Activated naive CD8-positive, alpha-beta T cell treated with anti-CD3 and anti-CD28 coated beads, Interleukin-2, amount 10 ng/mL, durations not matched to agents 7 days and 5 days (primary cell): ENCODE measurements around the gene ACSS1. TPM values are rescaled to one million over a fixed set of nuclear protein-coding genes. Genes with fewer than 3 reads are reported as not detected.

Experiments
- ATAC-seq: fragments of 150-1000 bp; cut with Tn5 transposase; one replicate; pipeline ENCODE4 v1.10.0; 2021; ENCODE audit warnings: low read depth, moderate library complexity
- POLR2A ChIA-PET: fragments of 350-600 bp; sonication (Branson Sonifier 250); formaldehyde crosslinking; loops from one replicate; lab custom pipeline; 2021; ENCODE audit warnings: antibody characterized with exemption; lab: Charles Lee
- DNase-seq: peaks from one replicate; pipeline ENCODE4 v3.0.0; 2021
- H3K27ac Mint-ChIP-seq: one replicate; pipeline ENCODE4 v1.8.0; 2022; ENCODE audit warnings: mild to moderate bottlenecking, mixed read lengths
- H3K27me3 Mint-ChIP-seq: one replicate; pipeline ENCODE4 v1.8.0; 2022; ENCODE audit warnings: mild to moderate bottlenecking, moderate library complexity, mixed read lengths
- H3K36me3 Mint-ChIP-seq: one replicate; pipeline ENCODE4 v1.8.0; 2021; ENCODE audit warnings: mild to moderate bottlenecking, mixed read lengths
- H3K4me1 Mint-ChIP-seq: one replicate; pipeline ENCODE4 v1.8.0; 2021; ENCODE audit warnings: mixed read lengths
- H3K4me3 Mint-ChIP-seq: one replicate; pipeline ENCODE4 v1.8.0; 2022; ENCODE audit warnings: mild to moderate bottlenecking, moderate library complexity, mixed read lengths
- H3K9me3 Mint-ChIP-seq: one replicate; pipeline ENCODE4 v1.8.0; 2021; ENCODE audit warnings: mixed read lengths
- total RNA-seq, 2 experiments: library from RNA; stranded (reverse); gene quantifications; one replicate each; pipeline ENCODE4 v1.2.3, GENCODE V29; 2021

The ACSS1 gene
- total RNA-seq, 2 experiments from 2014 or later = 53.3 to 55.8 TPM

- Mint-ChIP-seq H3K9me3 (no peaks in the 10 kb centered on the region), H3K4me3 (no peak overlapping the region), H3K27ac (no peak overlapping the region), H3K36me3 (no peaks in the 10 kb centered on the region), H3K4me1 (peaks cover 7% of the 10 kb centered on the region), H3K27me3 (peaks cover 66% of the 10 kb centered on the region)
- DNase-seq (no peak), ATAC-seq (no peak)
- POLR2A ChIA-PET = no interaction called here
Observed at GRCh38 chr20:25083773-25084625, 26.1 kb upstream of the ACSS1 start.

- DNase-seq (no peak), ATAC-seq (no peak)
- POLR2A ChIA-PET = no interaction called here
- Mint-ChIP-seq H3K27me3 (peaks cover 72% of the 10 kb centered on the region), H3K27ac (no peak overlapping the region), H3K36me3 (no peaks in the 10 kb centered on the region), H3K9me3 (no peaks in the 10 kb centered on the region), H3K4me1 (peaks cover 7% of the 10 kb centered on the region), H3K4me3 (no peak overlapping the region)
Observed at GRCh38 chr20:25083141-25083772, 25.3 kb upstream of the ACSS1 start.

DNA sequence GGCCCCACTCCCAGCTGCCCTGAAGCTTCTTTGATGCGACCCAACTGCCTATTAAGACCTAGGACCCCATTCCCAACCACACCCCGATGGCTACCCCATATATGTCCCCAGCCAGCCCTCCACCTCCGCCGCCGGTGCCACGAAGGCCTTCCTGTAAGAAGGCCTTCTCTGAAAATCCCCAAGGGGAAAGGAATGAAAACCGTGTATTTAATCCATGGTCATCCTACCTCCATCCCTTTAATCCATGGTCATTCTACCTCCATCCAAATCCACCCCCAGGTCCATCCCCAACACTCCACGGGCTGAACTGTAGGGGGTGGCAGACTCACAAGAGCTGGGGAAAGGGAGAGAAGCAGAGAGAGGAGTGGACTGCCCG is 24.5 kb upstream of the ACSS1 start:
- ATAC-seq = no peak
- Mint-ChIP-seq H3K4me1 (peaks cover 7% of the 10 kb centered on the region), H3K9me3 (no peaks in the 10 kb centered on the region), H3K27me3 (peaks cover 80% of the 10 kb centered on the region), H3K27ac (no peak overlapping the region), H3K36me3 (no peaks in the 10 kb centered on the region), H3K4me3 (no peak overlapping the region)
- no peak for DNase-seq
- POLR2A ChIA-PET = no interaction called here

DNA sequence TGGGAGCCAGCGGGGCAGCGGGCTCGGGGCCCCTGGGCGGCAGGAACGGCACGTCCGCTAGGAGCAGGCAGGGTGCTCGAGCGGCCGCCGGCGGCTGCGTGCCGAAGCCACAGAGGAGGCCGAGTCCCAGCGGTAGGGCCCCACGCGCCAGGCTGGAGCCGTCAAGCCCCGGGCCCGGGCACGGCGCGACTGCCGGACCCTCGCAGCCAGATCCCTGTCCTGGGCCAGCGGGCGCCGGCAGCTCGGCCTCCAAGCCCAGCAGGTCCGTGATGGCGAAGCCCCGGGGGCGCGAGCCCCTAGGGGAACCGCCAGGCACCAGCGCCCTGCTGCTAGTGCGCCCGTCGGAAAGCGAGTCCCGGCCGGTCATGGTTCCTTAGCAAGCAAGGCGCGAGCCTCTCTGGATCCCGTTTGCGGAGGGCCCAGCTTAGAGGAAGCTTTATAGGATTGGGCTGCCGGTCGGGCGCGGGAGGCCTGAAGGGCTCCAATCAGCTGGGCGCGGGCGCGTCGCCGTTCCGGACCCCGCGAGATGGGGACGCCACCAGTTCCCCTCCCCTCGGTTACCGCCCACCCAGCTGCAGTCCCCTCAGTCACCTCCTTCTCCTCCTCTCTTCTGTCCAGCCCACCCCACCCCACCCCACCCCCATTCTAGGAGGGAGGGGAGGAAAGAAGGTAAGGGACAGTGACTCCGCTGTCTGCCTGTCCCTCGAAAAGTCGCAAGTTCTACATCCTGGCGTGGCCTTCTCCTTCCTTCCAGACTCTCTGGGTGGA is 24.0 kb upstream of the ACSS1 start, which contains the start of gene VSX1:
Gene VSX1 (minus strand): TSS at position 412 of the 768 bp plus-strand sequence. CDS start 45 bp downstream, at position 367.
- DNase-seq (no peak), ATAC-seq (no peak)
- Mint-ChIP-seq H3K9me3 (no peaks in the 10 kb centered on the region), H3K36me3 (no peaks in the 10 kb centered on the region), H3K27me3 (peaks cover 84% of the 10 kb centered on the region), H3K4me3 (no peak within 1 kb of the TSS), H3K4me1 (peaks cover 7% of the 10 kb centered on the region), H3K27ac (no peak within 1 kb of the TSS)
- POLR2A ChIA-PET = no interaction called here

DNA sequence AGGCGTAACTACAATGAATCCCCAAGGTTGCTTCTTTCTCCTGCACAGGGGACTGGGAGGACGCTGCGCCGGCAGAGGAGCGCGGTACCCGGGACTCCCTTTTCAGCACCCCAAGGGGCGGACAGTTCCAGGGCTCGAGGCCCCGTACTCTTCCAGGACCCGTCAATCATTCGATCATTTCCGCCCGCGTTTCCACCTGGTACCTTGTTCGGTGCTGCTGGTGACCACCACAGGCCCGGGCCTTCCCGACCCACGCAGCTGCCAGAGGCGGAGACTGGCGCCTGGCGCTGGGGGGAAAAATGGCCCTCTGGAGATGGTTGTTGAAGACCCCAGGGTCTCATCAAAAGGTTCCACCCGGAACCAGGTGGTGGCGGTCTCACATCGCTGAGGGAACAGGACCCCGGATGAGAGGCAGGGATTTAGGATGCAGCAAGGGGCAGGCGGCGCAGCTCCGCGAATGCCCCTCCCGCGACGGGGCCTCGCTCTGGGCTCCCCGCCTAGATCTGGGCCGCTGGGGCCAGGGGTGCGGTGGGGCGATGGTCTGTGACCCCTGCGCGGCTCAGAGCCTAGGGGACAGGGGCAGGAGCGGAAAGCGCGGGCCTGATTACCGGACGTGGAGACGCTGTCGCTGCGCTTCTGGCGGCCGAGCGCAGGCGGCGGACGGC is 23.3 kb upstream of the ACSS1 start:
- ATAC-seq (no peak), DNase-seq (peak; percentile 76)
- H3K27me3 Mint-ChIP-seq = peaks cover 84% of the 10 kb centered on the region
- no peak overlapping the region for H3K27ac Mint-ChIP-seq
- no peaks in the 10 kb centered on the region for H3K36me3 Mint-ChIP-seq
- POLR2A ChIA-PET = no interaction called here
- no peak overlapping the region for H3K4me3 Mint-ChIP-seq
- peaks cover 7% of the 10 kb centered on the region for H3K4me1 Mint-ChIP-seq
- H3K9me3 Mint-ChIP-seq = no peaks in the 10 kb centered on the region

- DNase-seq (no peak), ATAC-seq (no peak)
- Mint-ChIP-seq H3K27me3 (peaks cover 78% of the 10 kb centered on the region), H3K9me3 (no peaks in the 10 kb centered on the region), H3K36me3 (no peaks in the 10 kb centered on the region), H3K4me3 (no peak overlapping the region), H3K4me1 (peaks cover 5% of the 10 kb centered on the region), H3K27ac (no peak overlapping the region)
- POLR2A ChIA-PET = no interaction called here
Observed at GRCh38 chr20:25079171-25079570, 21.2 kb upstream of the ACSS1 start.

GRCh38 chr20:25078662-25079061 is 20.7 kb upstream of the ACSS1 start:
- ATAC-seq (no peak), DNase-seq (no peak)
- Mint-ChIP-seq H3K4me1 (peaks cover 5% of the 10 kb centered on the region), H3K9me3 (no peaks in the 10 kb centered on the region), H3K4me3 (no peak overlapping the region), H3K27ac (no peak overlapping the region), H3K27me3 (peaks cover 75% of the 10 kb centered on the region), H3K36me3 (no peaks in the 10 kb centered on the region)
- POLR2A ChIA-PET = no interaction called here

- Mint-ChIP-seq H3K4me1 (peaks cover 4% of the 10 kb centered on the region), H3K36me3 (no peaks in the 10 kb centered on the region), H3K27me3 (peaks cover 69% of the 10 kb centered on the region), H3K4me3 (peak overlapping the region; percentile 5), H3K9me3 (no peaks in the 10 kb centered on the region), H3K27ac (no peak overlapping the region)
- ATAC-seq (no peak), DNase-seq (no peak)
- POLR2A ChIA-PET = no interaction called here
Observed at GRCh38 chr20:25077610-25078169, 19.8 kb upstream of the ACSS1 start.

DNA sequence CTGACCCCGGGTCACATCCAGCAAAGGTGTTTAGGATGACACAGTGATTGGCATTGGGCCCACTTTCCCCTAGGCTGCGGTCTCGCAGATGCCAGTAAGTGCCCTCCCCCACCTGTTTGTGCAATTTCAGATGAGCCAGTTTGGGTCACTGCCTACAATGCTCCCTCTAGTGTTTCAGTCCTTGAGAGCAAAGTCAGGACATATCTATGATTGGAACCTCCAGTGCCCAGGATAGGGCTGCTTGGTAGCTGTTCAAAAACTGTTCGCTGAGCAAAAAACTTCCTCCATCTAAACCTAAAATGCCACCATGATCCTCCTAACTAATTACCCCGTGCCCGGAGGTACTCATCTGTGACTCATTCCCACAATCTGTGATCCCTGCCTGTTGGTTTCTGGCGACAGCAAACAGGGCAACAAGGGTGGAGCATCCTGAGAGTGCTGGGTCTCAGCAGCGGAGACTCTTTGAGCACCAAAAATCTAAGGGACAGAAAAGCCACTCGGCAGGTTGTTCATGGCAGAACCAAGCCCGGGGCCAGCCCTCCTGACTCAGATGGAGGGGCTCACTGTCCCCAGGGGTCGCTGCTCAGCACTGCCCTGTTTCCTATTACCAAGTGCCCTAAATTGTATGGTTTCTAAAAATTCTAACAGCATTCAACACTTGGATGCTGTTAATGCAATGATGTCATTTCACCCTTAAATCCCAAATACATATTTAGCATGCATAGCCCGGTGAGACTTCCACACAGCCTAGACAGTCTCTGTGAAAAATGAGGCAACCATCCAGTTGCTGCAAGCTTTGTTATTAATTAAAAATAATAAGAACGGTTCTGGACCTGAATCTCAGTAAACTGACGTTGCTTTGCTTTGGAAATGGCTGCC is 19.0 kb upstream of the ACSS1 start:
- POLR2A ChIA-PET = no interaction called here
- Mint-ChIP-seq H3K4me1 (no peaks in the 10 kb centered on the region), H3K36me3 (no peaks in the 10 kb centered on the region), H3K9me3 (no peaks in the 10 kb centered on the region), H3K27ac (no peak overlapping the region), H3K27me3 (peaks cover 69% of the 10 kb centered on the region), H3K4me3 (no peak overlapping the region)
- DNase-seq = no peak
- ATAC-seq = no peak

GRCh38 chr20:25076201-25076600 is 18.3 kb upstream of the ACSS1 start:
- Mint-ChIP-seq H3K4me3 (no peak overlapping the region), H3K4me1 (no peaks in the 10 kb centered on the region), H3K9me3 (no peaks in the 10 kb centered on the region), H3K36me3 (no peaks in the 10 kb centered on the region), H3K27me3 (peaks cover 74% of the 10 kb centered on the region), H3K27ac (no peak overlapping the region)
- ATAC-seq (no peak), DNase-seq (no peak)
- POLR2A ChIA-PET = no interaction called here

GRCh38 chr20:25073544-25073943 is 15.6 kb upstream of the ACSS1 start:
- Mint-ChIP-seq H3K4me3 (no peak overlapping the region), H3K27ac (no peak overlapping the region), H3K27me3 (peaks cover 70% of the 10 kb centered on the region), H3K9me3 (no peaks in the 10 kb centered on the region), H3K4me1 (no peaks in the 10 kb centered on the region), H3K36me3 (no peaks in the 10 kb centered on the region)
- POLR2A ChIA-PET = no interaction called here
- DNase-seq = no peak
- ATAC-seq = no peak

DNA sequence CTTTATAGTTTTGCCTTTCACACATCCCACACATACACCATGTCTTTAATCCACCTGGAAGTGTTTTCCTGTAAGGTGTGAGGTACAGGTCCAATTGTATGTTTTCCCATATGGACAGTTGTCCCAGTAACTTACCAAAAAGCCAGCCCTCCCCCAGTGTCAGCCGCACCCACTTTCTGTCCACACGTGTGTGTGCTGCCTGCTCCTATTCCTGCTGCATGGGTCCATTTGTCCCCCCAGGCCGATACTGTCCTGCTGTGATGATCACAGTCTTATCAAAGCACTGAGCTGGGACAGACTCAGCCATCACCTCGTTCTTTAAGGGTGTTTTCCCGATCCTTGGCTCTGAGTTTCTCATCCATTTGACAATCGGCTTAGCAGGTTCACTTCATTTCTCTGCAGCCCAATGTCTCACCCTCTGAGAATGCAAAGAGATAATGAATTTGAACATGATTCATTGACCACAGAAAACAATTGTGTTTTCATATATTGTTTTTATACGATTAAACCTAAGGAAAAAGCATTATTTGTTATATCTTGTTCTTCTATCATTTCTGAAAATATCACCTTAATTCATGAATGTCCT is 14.4 kb upstream of the ACSS1 start:
- DNase-seq = no peak
- H3K4me3 Mint-ChIP-seq = no peak overlapping the region
- H3K27me3 Mint-ChIP-seq = peaks cover 62% of the 10 kb centered on the region
- no peak overlapping the region for H3K27ac Mint-ChIP-seq
- no peaks in the 10 kb centered on the region for H3K36me3 Mint-ChIP-seq
- POLR2A ChIA-PET = no interaction called here
- ATAC-seq = no peak
- H3K9me3 Mint-ChIP-seq = no peaks in the 10 kb centered on the region
- H3K4me1 Mint-ChIP-seq = no peaks in the 10 kb centered on the region
